ENCODE measurements around the gene COL18A1.

COL18A1 gene

DNA sequence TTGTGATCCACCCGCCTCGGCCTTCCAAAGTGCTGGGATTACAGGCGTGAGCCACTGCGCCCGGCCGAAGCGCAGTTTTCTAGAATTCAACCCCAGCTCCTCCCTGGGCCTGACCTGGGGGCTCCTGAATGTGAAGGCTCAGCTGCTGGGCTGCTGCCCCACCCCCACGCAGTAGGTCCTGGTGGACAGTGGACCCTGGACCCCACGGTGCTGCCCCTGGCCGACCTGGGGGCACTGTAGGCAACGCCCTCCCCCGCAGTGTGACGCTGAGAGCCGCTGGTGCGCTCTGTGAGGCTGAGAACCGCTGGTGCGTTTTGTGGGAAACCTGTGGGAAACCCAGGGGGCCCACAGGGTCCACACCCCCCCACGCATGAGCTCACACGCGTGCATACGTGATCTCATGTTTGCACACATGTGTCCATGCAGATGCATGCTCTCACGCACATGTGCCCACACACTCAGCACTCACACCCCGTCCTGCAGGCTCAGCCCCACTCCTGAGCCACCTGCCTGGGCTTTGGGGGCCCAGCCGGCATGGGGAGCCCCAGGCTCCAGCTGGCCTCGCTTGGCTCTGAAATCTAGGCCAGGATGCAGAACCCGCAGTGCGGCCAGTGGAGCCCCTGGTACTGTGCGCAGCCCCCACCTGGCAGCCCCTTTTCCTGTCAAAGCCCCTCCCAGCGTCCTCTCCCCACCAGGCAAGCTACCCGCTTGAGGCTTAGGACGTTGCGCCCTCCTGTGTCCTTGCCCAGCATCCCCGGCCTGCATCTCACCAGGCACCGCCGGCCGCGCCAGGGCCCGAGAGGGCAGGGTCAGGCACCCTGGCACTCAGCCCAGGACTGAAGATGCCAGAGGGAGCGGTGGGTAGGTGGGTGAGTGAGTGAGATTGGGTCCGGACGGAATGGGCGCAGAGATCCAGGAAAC, 67.7 kb downstream of the COL18A1 start:
- TF ChIP-seq, protein P1, sequence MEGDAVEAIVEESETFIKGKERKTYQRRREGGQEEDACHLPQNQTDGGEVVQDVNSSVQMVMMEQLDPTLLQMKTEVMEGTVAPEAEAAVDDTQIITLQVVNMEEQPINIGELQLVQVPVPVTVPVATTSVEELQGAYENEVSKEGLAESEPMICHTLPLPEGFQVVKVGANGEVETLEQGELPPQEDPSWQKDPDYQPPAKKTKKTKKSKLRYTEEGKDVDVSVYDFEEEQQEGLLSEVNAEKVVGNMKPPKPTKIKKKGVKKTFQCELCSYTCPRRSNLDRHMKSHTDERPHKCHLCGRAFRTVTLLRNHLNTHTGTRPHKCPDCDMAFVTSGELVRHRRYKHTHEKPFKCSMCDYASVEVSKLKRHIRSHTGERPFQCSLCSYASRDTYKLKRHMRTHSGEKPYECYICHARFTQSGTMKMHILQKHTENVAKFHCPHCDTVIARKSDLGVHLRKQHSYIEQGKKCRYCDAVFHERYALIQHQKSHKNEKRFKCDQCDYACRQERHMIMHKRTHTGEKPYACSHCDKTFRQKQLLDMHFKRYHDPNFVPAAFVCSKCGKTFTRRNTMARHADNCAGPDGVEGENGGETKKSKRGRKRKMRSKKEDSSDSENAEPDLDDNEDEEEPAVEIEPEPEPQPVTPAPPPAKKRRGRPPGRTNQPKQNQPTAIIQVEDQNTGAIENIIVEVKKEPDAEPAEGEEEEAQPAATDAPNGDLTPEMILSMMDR (IDR thresholded peaks at IDR 0.05; ENCODE audit: borderline replicate concordance, insufficient read depth, low read depth, low read length) = no peak
- no peak overlapping the region for H3K4me3 ChIP-seq (ENCODE audit: low read depth, low read length)

DNA sequence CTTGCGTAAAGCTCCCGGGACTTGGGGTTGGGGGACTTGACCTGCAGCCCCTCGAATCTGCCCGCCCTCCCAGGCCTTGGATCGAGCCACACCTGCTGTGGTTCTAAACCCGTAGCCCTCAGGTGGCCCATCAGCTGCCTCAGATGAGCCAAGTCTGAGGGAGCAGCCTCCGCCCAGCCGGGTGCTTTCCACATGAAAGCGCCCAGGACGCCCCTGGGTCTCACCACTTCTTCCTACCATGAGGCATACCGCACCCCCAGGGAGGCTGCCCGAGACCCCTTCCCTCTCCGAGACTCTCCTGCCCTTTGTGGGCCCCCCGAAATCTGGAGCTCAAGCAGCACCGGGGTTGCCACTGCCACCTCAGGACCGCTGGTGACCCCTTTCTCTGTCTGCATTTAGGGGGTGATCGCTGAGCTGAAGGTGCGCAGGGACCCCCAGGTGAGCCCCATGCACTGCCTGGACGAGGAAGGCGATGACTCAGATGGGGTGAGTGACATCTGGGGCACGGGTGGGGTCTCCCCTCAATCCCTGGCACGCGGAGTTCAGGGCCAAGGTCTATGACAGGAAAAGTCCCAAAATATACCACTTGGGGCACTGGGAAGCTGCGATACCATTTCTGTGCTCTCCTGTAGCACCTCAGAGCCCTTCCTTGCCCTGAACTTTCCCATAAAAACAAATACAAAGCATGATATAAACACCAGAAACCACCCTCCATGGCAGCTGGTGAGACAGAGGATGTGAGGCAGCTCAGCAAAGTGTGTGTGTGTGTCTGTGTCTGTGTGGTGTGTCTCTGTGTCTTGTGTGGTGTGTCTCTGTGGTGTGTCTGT, 68.7 kb downstream of the COL18A1 start:
- H3K4me3 ChIP-seq (ENCODE audit: low read depth, low read length) = no peak overlapping the region
- TF ChIP-seq, protein P1 (IDR thresholded peaks at IDR 0.05; ENCODE audit: borderline replicate concordance, insufficient read depth, low read depth, low read length) = no peak

DNA sequence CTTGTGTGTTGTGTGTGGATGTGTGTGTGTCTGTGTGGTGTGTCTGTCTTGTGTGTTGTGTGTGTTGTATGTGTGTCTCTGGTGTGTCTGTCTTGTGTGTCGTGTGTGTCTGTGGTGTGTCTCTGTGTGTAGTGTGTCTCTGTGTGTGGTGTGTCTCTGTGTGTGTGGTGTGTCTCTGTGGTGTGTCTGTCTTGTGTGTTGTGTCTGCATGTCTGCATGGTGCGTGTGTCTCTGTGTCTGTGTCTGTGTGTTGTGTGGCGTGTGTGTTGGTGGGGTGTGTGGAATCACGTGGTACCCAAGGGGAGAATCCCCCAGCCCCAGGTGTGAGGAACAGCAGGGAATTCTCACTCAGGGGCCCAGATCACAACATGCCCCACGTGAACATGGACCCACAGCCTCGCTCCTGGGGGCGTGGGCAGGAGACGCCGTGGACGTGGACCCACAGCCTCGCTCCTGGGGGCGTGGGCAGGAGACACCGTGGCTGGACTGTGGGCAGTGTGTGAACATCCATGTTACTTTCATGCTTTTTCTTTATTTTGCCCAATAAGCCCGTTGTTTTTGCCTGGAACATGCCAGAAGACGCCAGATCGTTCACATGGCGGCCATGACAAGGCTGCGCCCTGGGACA, 69.5 kb downstream of the COL18A1 start:
- H3K4me3 ChIP-seq (ENCODE audit: low read depth, low read length) = no peak overlapping the region
- TF ChIP-seq, protein P1 (IDR thresholded peaks at IDR 0.05; ENCODE audit: borderline replicate concordance, insufficient read depth, low read depth, low read length) = no peak

DNA sequence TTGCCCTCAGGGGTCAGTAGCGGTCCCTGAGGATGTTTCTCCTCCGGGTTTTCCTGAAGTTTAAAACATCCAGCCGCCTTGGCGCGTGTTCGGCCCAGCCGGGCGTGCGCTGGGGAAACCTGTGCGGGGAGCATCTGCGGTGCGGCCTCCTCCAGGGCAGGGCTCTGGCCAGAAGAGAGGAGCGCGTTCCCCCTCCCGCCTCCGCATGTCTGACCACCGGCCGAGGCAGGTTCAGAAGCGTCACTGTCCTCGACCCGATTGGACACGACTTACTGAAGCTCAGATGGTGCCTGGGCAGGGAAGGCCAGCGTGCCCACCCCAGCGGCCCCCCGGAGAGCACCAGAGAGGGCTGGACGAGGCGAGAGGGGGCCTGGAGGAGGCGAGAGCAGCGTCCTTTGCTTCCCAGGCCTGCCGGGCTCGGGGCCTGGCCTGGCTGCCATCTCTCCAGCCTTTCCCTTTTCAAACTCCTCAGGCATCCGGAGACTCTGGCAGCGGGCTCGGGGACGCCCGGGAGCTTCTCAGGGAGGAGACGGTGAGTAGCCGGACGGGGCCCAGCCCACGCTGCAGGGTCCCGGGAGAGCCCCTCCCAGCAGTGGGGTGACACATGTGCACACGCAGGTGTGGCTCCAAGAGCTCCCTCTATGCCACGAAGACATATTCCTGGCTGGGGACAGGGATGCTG, 70.2 kb downstream of the COL18A1 start:
- H3K4me3 ChIP-seq (ENCODE audit: low read depth, low read length) = no peak overlapping the region
- TF ChIP-seq, protein P1 (IDR thresholded peaks at IDR 0.05; ENCODE audit: borderline replicate concordance, insufficient read depth, low read depth, low read length) = no peak

DNA sequence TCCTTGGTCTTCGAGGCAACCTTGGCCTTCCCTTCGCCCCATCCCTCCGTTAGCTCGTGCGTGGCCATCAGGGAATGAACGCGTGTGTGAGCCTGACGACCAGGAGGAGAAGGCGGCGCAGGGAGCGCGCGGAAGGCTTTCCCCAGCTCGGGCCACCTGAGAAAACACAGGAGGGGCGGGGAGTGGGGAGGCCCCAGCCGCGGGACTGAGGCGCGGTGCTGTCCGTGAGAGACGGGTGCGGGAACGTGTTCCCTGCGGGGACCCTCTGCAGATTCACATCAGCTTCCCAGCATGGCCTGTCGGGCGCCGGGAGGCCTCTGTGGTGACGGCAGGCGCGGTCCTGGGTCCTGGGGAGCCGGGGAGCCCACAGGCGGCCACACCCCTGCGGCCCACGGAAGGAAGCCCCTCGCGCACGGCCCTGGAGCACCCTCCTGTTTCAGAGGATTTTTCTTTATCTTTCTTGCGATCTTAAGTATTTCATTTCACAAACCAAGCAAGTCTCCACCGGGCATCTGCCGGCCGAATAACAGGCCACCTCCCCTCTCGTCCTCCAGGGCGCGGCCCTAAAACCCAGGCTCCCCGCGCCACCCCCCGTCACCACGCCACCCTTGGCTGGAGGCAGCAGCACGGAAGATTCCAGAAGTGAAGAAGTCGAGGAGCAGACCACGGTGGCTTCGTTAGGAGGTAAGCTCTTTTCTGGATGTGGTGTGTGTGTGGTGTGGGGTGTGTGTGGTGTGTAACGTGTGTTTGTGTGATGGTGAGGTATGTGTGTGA, 71.0 kb downstream of the COL18A1 start:
- no peak overlapping the region for H3K4me3 ChIP-seq (ENCODE audit: low read depth, low read length)
- TF ChIP-seq, protein P1 (IDR thresholded peaks at IDR 0.05; ENCODE audit: borderline replicate concordance, insufficient read depth, low read depth, low read length) = no peak

DNA sequence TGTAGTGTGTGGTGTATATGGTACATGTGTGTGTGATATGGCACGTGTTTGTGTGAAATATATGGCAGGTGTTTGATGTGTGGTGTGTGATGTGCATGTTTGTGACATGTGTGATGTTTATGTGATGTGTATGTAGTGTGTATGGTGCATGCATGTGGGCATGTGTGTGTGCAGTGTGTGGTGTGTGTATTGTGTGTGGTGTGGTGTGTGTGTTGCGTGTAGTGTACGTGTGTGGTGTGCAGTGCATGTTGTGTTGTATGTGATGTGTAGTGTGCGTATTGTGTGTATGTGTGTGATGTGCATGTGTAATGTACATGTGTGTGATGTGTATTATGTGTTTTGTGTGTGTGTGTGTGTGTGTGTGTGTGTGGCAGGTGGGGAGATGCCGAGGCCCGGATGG, 71.6 kb downstream of the COL18A1 start:
- TF ChIP-seq, protein P1 (IDR thresholded peaks at IDR 0.05; ENCODE audit: borderline replicate concordance, insufficient read depth, low read depth, low read length) = no peak
- no peak overlapping the region for H3K4me3 ChIP-seq (ENCODE audit: low read depth, low read length)
